T47D (cell line): Measurements from ENCODE around the gene CBL.
A peak's percentile ranks its signal among the peaks of the same experiment; 100 is the strongest.

Experiments used
- DNase-seq, 2 experiments: peaks; one replicate each; pipeline versions ENCODE4 v3.0.0 to v3.0.0-alpha.2; 2011 to 2012; ENCODE audit warnings: low read depth in 1 of 2, low spot score in 1 of 2
- JUND ChIP-seq: IDR thresholded peaks from 2 replicates; pipeline ENCODE4 v1.6.1; 2012; ENCODE audit warnings: low read depth
- in situ Hi-C: cut with HindIII; loops from 2 replicates; pipeline ENCODE4 v1.10.0; 2016; ENCODE audit warnings: low sequenced_read_pairs, low pct_unique_long_range_greater_than_20kb

The CBL gene

DNA sequence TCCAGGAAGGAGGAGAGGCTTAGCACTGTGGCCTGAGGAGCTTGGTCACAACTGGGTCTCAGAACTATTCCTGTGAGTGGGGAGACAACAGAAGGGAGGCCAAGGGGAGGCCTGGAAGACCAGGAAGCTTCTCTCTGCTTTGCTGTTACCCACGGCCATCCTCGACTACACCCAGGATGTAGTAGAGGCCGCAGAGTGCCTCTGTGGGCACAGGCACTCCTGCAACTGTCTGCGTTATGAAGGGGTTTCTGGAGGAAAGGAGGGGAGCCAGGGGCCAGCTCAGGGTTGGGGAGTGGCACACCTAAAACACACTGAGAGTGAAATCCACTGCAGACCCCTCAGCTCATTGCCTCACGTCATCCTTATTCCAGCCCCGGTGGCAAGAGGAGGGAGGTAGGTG is 144.2 kb downstream of the CBL start:
- no peak for DNase-seq
- in situ Hi-C loops = no loop called here
- TF ChIP-seq JUND = no peak

DNA sequence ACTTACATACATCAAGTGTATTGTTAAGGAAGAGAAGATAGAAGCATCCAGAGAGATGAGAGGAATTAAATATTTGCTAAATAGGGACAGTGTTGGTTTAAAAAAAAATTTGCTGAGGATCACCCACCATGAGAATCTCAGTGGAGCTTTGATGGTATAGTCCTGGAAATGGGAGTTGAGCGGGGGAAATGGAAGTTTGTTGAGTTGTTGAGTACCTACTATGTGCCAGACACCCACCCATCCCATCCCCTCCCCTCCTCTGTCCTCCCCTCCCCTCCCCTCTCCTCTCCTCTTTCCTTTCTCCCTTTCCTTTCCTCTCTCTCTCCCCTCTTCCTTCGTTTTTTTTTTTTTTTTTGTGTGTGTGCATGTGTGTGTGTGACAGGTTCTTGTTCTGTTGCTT is 145.1 kb downstream of the CBL start:
- no peak for DNase-seq
- in situ Hi-C loops = no loop called here
- no peak for TF ChIP-seq JUND

DNA sequence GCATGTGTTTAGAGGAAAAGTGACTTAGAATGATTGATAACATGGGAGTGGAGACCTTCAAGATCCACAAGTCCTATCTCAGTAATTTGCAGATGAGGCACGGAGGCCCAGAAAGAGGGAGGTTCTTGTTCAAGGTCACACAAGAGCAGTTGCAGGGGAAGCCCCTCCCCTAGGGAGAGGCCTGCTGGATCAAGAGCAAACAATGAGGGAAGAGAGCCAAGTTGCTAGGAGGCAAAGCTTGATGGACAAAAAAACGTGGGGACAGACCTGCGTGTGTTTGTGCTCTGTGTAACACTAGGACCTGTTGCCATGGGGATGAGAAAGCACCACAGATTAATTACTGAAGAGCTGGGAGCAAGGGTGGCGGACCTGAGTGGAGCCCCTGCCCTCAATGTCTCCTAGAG is 146.7 kb downstream of the CBL start:
- peak; percentile 64 to 66 for DNase-seq
- in situ Hi-C loops = no loop called here
- TF ChIP-seq JUND = no peak

DNA sequence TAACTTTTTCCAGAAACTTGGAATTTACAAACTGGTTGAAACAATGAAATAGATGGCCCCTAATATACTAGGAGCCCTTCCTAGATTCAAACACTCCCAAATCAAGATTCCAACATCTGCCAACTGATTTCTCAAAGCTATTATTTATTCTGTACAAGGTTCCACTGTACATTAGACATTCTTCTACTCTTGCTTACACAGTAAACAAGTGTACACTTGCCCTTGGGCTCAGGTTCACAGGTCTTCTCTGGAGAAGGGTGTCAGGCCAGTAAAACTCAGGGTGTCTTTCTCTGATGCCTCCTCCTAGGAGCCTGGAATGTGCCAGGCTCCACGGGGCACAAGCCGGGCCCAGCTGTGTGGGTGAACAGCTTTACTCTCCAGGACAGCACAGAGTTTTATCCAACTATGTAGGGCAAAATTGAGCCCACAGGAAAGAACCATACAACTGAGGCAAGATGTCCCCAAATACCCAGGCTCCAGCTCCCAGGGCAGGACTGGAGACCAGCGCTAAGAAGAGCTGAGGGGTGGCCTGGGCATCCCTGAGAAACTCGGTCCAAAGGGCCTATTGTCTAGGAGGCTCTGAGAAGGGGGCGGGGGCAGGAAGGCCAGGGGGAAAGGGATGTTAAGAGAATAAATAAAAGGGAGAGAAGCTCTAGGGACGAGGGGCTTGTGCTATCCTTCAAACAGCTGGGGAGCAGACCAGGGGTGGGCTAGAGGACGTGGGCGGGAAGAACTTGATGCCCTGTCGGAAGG is 149.1 kb downstream of the CBL start:
- in situ Hi-C loops = no loop called here
- no peak for TF ChIP-seq JUND
- peak; percentile 51 to 64 for DNase-seq

DNA sequence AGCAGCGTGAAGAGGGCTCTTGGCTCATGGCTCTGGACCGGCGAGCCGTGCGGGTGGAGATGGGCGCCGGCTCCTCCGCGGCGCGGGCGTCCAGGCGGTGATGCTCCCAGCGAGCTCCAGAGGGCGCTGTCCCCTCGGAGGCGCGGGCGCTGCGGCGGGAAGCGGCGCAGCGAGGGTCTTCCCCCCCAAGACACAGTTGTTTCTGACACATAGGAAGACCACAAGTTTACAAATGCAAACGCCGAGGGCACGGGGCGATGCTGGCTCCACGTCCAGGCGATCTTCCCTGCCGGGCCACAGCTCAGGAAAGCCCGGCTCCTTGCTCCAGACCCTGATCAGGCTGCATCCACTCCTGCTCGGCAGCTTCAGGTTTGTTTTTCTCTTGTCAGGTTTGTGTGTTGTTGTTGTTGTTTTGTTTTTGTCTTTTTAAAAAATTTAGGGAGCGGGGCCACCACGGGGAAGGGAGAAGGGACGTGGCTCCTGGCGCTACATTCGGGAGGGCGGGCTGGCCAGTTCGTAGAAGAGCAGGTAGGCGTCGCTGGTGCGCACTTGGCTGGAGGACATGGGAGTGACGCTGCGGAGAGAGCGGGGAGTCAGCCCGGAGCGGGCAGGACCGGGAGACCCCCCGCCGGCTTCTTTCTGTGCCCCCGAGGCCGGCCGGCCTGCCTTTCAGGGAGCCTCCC is 150.4 kb downstream of the CBL start:
- TF ChIP-seq JUND = no peak
- DNase-seq = peak; percentile 86 to 89
- in situ Hi-C loops = no loop called here

DNA sequence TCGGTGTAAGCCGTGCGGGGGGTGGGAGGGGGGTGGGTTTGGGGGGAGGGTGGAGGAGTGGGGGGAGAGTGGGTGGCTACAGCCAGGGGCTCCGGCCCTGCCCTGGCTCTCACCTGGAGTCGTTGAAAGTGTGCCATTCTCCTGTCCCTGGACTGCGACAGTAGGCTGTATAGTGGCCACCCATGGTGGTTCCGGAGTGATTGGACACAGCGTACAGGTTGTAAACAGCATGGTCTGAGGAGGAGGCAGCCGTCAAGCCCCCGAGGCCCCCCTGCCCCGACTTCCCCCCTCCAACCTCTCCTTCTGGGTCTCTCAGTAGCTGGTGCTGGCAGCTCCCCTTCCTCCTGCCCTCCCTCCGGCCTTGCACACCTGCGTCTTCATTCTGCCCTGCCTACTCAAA is 150.9 kb downstream of the CBL start:
- no peak for TF ChIP-seq JUND
- in situ Hi-C loops = no loop called here
- no peak for DNase-seq
